Esophagus squamous epithelium (tissue), 4 donors: ENCODE measurements around the gene MCC.

Experiments
- POLR2A ChIP-seq, 4 donors: fragments of 450-650 bp; IDR thresholded peaks; one replicate each; pipeline ENCODE4 v1.6.1; 2017; ENCODE audit warnings: antibody characterized with exemption in 4 of 4, mild to moderate bottlenecking in 4 of 4, moderate library complexity in 3 of 4
- TF ChIP-seq, protein P1 (sequence below), 6 experiments: fragments of 450-650 bp in 4 of 6; fragments of 200-600 bp in 2 of 6; sonication (generic) in 2 of 6; IDR thresholded peaks; one replicate each; pipeline ENCODE4 v1.5.1; 2016 to 2019; ENCODE audit warnings: antibody characterized with exemption in 6 of 6, mild to moderate bottlenecking in 4 of 6, moderate library complexity in 4 of 6

DNA sequence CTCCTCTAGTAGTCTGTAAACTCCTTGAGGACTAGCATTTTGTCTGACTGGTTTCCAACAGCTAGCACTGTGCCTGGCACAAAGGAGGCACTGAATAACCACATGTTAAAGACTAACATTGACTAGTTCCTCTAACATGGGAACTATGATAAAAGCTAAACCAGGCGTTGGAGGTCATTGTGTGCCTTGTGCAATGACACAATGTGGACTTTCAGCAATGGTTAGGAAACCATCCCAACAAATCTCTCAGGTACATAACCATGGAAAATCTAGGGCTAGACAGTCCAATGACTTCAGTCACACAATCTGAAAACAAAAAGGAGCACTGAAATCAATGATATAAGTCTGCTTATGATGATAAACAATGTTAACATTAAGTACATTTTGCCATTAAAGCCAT is 311.0 kb downstream of the MCC start:
- no peak for TF ChIP-seq POLR2A (IDR thresholded peaks at IDR 0.05)
- TF ChIP-seq, protein P1, sequence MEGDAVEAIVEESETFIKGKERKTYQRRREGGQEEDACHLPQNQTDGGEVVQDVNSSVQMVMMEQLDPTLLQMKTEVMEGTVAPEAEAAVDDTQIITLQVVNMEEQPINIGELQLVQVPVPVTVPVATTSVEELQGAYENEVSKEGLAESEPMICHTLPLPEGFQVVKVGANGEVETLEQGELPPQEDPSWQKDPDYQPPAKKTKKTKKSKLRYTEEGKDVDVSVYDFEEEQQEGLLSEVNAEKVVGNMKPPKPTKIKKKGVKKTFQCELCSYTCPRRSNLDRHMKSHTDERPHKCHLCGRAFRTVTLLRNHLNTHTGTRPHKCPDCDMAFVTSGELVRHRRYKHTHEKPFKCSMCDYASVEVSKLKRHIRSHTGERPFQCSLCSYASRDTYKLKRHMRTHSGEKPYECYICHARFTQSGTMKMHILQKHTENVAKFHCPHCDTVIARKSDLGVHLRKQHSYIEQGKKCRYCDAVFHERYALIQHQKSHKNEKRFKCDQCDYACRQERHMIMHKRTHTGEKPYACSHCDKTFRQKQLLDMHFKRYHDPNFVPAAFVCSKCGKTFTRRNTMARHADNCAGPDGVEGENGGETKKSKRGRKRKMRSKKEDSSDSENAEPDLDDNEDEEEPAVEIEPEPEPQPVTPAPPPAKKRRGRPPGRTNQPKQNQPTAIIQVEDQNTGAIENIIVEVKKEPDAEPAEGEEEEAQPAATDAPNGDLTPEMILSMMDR (IDR thresholded peaks at IDR 0.05): no peak
